ENCODE results near the gene ADARB2. TPM values are rescaled to one million over a fixed set of nuclear protein-coding genes. Genes with fewer than 3 reads are reported as not detected.

Gene ADARB2
- total RNA-seq, 3 donors from 2014 or later, result 0.31 to 4.2 TPM; not detected in 1

DNA sequence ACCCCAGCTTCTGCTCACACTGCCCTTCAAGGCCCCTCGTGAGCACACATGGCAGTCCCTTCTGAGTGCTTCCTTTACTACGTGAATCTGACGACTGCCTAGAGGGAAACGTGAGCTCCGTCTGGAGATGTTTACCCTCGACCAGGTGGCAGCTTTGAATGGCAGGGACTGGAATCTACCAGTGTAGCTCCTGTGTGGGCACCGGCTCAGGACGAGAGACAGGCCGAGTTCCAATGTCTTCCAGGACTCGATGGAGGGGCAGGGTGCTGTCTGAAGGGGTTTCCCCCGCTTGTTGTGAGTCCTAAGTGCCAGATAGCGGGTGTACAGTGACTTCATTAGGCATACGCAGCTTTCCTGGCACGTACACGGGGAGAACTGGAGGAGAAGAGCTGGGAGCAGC, 229.9 kb downstream of the ADARB2 start:
- H3K36me3 ChIP-seq (ENCODE audit: low read depth), result no peaks in the 10 kb centered on the region
- H3K4me3 ChIP-seq, result no peak overlapping the region
- H3K4me1 ChIP-seq (ENCODE audit: low read depth), result no peaks in the 10 kb centered on the region
- no peak for ATAC-seq
- intact Hi-C loops (cut with DNase I, micrococcal nuclease), result no loop called here
- H3K9me3 ChIP-seq, result no peaks in the 10 kb centered on the region
- TF ChIP-seq, protein P1, sequence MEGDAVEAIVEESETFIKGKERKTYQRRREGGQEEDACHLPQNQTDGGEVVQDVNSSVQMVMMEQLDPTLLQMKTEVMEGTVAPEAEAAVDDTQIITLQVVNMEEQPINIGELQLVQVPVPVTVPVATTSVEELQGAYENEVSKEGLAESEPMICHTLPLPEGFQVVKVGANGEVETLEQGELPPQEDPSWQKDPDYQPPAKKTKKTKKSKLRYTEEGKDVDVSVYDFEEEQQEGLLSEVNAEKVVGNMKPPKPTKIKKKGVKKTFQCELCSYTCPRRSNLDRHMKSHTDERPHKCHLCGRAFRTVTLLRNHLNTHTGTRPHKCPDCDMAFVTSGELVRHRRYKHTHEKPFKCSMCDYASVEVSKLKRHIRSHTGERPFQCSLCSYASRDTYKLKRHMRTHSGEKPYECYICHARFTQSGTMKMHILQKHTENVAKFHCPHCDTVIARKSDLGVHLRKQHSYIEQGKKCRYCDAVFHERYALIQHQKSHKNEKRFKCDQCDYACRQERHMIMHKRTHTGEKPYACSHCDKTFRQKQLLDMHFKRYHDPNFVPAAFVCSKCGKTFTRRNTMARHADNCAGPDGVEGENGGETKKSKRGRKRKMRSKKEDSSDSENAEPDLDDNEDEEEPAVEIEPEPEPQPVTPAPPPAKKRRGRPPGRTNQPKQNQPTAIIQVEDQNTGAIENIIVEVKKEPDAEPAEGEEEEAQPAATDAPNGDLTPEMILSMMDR (IDR thresholded peaks at IDR 0.05), result no peak
- no peak for DNase-seq

DNA sequence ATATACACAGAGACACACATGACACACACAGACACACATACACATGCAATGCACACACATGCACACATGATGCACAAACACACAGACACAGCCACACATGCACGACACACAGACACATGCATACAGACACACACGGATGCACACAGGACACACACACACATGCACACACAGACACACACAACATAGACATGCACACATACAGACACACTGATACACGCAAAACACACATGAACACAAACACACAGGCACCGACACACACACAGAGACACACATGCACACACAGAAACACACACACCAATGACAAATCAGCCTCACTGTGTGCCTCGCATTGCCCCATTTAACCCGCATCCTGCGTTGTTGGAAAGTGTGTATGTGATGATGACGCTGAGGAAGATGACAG, 232.4 kb downstream of the ADARB2 start:
- Histone ChIP-seq H3K4me3 (no peak overlapping the region), H3K36me3 (ENCODE audit: low read depth) (no peaks in the 10 kb centered on the region), H3K4me1 (ENCODE audit: low read depth) (no peaks in the 10 kb centered on the region), H3K9me3 (no peaks in the 10 kb centered on the region)
- no peak for DNase-seq
- TF ChIP-seq, protein P1 (IDR thresholded peaks at IDR 0.05), result no peak
- intact Hi-C loops (cut with DNase I, micrococcal nuclease), result no loop called here
- ATAC-seq, result no peak

DNA sequence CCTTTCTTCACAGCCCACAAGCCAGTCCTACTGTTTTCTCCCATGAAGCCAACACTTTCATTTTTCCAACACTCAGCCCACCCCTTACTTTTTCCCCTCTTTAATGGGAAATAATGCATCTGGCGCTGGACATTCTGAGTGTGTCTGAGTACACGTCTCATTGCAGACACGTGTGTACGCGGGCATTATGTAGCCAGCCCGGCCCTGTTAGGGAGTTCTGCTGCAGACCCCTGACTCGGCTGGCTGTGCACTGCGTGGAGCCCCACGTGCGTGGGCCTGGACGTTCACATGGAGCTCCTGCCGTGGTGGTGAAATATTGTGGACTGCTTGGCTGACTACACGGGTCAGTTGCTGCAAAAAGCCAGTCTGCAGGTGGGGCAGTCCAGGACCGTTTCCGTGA, 233.0 kb downstream of the ADARB2 start:
- Histone ChIP-seq H3K4me1 (ENCODE audit: low read depth) (no peaks in the 10 kb centered on the region), H3K9me3 (no peaks in the 10 kb centered on the region), H3K36me3 (ENCODE audit: low read depth) (no peaks in the 10 kb centered on the region), H3K4me3 (no peak overlapping the region)
- intact Hi-C loops (cut with DNase I, micrococcal nuclease), result no loop called here
- TF ChIP-seq, protein P1 (IDR thresholded peaks at IDR 0.05), result no peak
- ATAC-seq (no peak), DNase-seq (no peak)

DNA sequence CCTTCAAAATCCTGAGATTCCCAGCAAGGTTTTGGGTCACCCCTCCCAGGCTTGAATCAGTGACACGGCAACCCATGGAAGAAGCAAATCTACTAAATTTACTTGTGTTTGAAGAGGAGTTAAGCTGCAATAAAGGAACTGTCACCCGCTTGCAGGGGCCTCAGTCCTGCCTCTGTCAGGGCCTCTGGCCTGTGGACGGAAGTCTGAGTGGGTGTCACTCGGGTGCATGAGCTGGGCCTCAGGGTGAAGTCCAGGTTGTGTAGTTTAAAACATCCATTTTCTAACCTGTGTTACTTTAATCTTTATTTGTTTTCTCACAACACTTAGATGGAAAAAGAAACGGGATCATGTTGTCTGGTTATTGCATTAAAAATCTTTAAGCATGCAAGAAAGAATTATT, 234.9 kb downstream of the ADARB2 start:
- Histone ChIP-seq H3K36me3 (ENCODE audit: low read depth) (no peaks in the 10 kb centered on the region), H3K4me1 (ENCODE audit: low read depth) (no peaks in the 10 kb centered on the region), H3K4me3 (no peak overlapping the region), H3K9me3 (no peaks in the 10 kb centered on the region)
- intact Hi-C loops (cut with DNase I, micrococcal nuclease), result no loop called here
- DNase-seq (no peak), ATAC-seq (no peak)
- TF ChIP-seq, protein P1 (IDR thresholded peaks at IDR 0.05), result no peak

DNA sequence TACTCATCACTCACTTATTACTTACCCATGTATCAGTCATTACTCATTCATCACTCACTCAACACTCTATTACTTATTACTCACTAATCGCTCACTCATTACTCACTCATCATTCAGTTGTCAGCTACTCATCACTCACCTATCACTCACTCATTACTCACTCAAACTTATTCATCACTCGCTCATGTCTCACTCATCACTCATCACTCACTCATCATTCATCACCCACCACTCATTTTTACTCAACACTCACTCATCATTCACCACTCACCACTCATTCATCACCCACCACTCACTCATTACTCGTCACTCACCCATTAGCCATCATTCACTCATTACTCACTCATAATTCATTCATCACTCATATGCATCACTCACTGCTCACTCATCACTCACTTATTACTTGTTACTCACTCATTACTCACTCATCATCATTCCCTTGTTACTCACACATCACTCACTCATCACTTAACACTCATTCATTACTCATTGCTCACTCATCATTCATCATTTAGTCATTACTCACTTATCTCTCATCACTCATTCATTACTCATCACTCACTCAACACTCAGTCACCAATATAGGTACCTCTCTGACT, 237.9 kb downstream of the ADARB2 start:
- no peak overlapping the region for H3K4me3 ChIP-seq
- TF ChIP-seq, protein P1 (IDR thresholded peaks at IDR 0.05), result no peak
- DNase-seq, result no peak
- no peaks in the 10 kb centered on the region for H3K4me1 ChIP-seq (ENCODE audit: low read depth)
- H3K36me3 ChIP-seq (ENCODE audit: low read depth), result no peaks in the 10 kb centered on the region
- intact Hi-C loops (cut with DNase I, micrococcal nuclease), result no loop called here
- no peaks in the 10 kb centered on the region for H3K9me3 ChIP-seq
- ATAC-seq, result no peak
